Psoas muscle (tissue), 8 donors: ENCODE data around the gene TBXT. TPM values are rescaled to one million over a fixed set of nuclear protein-coding genes. Genes with fewer than 3 reads are reported as not detected.

Experiments used
- ATAC-seq, 4 donors: fragments of 200-7000 bp; cut with Tn5 transposase; one replicate each; pipeline ENCODE4 v1.9.1; 2020; ENCODE audit warnings: moderate library complexity in 3 of 4, mild to moderate bottlenecking in 2 of 4
- DNase-seq, 2 donors: peaks; one replicate each; pipeline ENCODE4 v3.0.0-alpha.2; 2020
- H3K27ac ChIP-seq: fragments of 200-600 bp; one replicate; pipeline ENCODE4 v1.8.0; 2022
- H3K27me3 ChIP-seq, 3 donors: fragments of 200-600 bp in 1 of 3; one replicate each; pipeline versions ENCODE4 v1.6.1 to v1.8.0; 2013 to 2022; ENCODE audit warnings: low read length in 2 of 3, mild to moderate bottlenecking in 2 of 3, moderate library complexity in 1 of 3; ENCODE audit not compliant: insufficient read depth in 3 of 3
- H3K36me3 ChIP-seq, 2 donors: fragments of 200-600 bp in 1 of 2; one replicate each; pipeline versions ENCODE4 v1.6.1 to v1.8.0; 2013 to 2022; ENCODE audit warnings: low read depth in 1 of 2, mild to moderate bottlenecking in 1 of 2, moderate library complexity in 1 of 2; ENCODE audit not compliant: insufficient read depth in 1 of 2
- H3K4me1 ChIP-seq: fragments of 200-600 bp; one replicate; pipeline ENCODE4 v1.8.0; 2022
- H3K4me3 ChIP-seq: fragments of 200-600 bp; one replicate; pipeline ENCODE4 v1.8.0; 2022; ENCODE audit warnings: mild to moderate bottlenecking
- H3K9me3 ChIP-seq: fragments of 200-600 bp; one replicate; pipeline ENCODE4 v1.8.0; 2022
- CTCF ChIP-seq: fragments of 200-600 bp; IDR thresholded peaks from one replicate; pipeline ENCODE4 v1.8.0; 2022; ENCODE audit warnings: antibody characterized with exemption
- WGBS, 3 donors: extraction: QIAGEN DNeasy Blood & Tissue Kit; methylation state at CpG; one replicate each; pipeline versions ENCODE4 v1.1.6 to v1.1.7; 2013; 5-methylcytosine and 5-hydroxymethylcytosine counted together
- intact Hi-C, 2 donors: fragments of 100-400 bp; cut with DNase I; formaldehyde crosslinking; loops; one replicate each; pipeline versions ENCODE4 v1.11.0 to v1.14.2; 2022
- polyA plus RNA-seq, 3 donors: library from polyadenylated mRNA; stranded (reverse); fragments of 200-250 nt; gene quantifications; one replicate each; pipeline ENCODE4 v1.2.3, GENCODE V29; 2013
- total RNA-seq, 4 donors: library from RNA; stranded (reverse); fragmentation: NEBNext Ultra II Directional in 2 of 4; extraction: Animal tissue kit (Norgen Biotek cat#: 25700) in 2 of 4; gene quantifications; one replicate each; pipeline versions ENCODE4 v1.2.1 to v1.2.4, GENCODE V29; 2021 to 2023
- donor health status: healthy with polysubstance abuse.
- donor health status: DM: no; HTN: no; CAD: no; lungs with moderate emphysema.
- donor health status: Bipolar disorder and iron deficiency.
- donor health status: healthy.
- donor health status: DM: yes; HTN: yes; CAD: no.
- donor health status: DM: no; HTN: no; CAD: no.
- donor health status: DM: no; HTN: no; CAD: no.
- donor health status: DM: yes; HTN: yes; CAD: no.

Gene TBXT
- total and polyA plus RNA-seq, 7 donors, result not detected

GRCh38 chr6:166173281-166173951 lies 5.8 kb upstream of the TBXT start:
- Histone ChIP-seq H3K27me3 (peaks cover 8 to 58% (median 18%) of the 10 kb centered on the region in 3 donors), H3K9me3 (no peaks in the 10 kb centered on the region), H3K36me3 (no peaks in the 10 kb centered on the region), H3K4me1 (no peaks in the 10 kb centered on the region), H3K4me3 (no peak overlapping the region), H3K27ac (no peak overlapping the region)
- TF ChIP-seq CTCF, result no peak
- intact Hi-C loops, result no loop called here
- ATAC-seq (no peak), DNase-seq (no peak)
- WGBS, 3 donors, result 6 to 9% (median 8%) methylated on average over 9 of the region's 9 CpGs

GRCh38 chr6:166172546-166172945 lies 4.9 kb upstream of the TBXT start:
- Histone ChIP-seq H3K27ac (no peak overlapping the region), H3K4me1 (peaks cover 7% of the 10 kb centered on the region), H3K36me3 (no peaks in the 10 kb centered on the region), H3K9me3 (no peaks in the 10 kb centered on the region), H3K27me3 (peaks cover 8 to 67% (median 21%) of the 10 kb centered on the region in 3 donors), H3K4me3 (no peak overlapping the region)
- intact Hi-C loops, result no loop called here
- ATAC-seq (no peak), DNase-seq (no peak)
- 71 to 83% (median 74%) methylated on average over 3 of the region's 3 CpGs for WGBS, 3 donors
- TF ChIP-seq CTCF, result no peak

- Histone ChIP-seq H3K27ac (no peak overlapping the region), H3K4me3 (no peak overlapping the region), H3K27me3 (peaks cover 8 to 94% (median 32%) of the 10 kb centered on the region in 3 donors), H3K36me3 (no peaks in the 10 kb centered on the region), H3K9me3 (no peaks in the 10 kb centered on the region), H3K4me1 (peaks cover 7% of the 10 kb centered on the region)
- 21 to 23% (median 22%) methylated on average over 41 of the region's 41 CpGs for WGBS, 3 donors
- ATAC-seq (no peak), DNase-seq (no peak)
- no peak for TF ChIP-seq CTCF
- intact Hi-C loops, result no loop called here
Observed at GRCh38 chr6:166169549-166170421, 2.1 kb upstream of the TBXT start.

GRCh38 chr6:166168616-166169548 lies 1.2 kb upstream of the TBXT start:
- intact Hi-C loops, result no loop called here
- no peak overlapping the region for H3K27ac ChIP-seq
- H3K4me1 ChIP-seq, result peaks cover 7% of the 10 kb centered on the region
- H3K27me3 ChIP-seq, result peaks cover 8 to 98% (median 35%) of the 10 kb centered on the region in 3 donors
- H3K9me3 ChIP-seq, result no peaks in the 10 kb centered on the region
- DNase-seq, result no peak
- no peak for ATAC-seq
- WGBS, 3 donors, result 1 to 2% (median 2%) methylated on average over 64 to 65 of the region's 65 CpGs
- peak overlapping the region; percentile 44 for H3K4me3 ChIP-seq
- no peaks in the 10 kb centered on the region for H3K36me3 ChIP-seq
- no peak for TF ChIP-seq CTCF
